GM06990 (cell line): ENCODE data around the gene CELSR2.

Experiments used
- DNase-seq: peaks from one replicate; pipeline ENCODE4 v3.0.0-alpha.2; 2011; ENCODE audit not compliant: insufficient read length; ENCODE audit errors: extremely low read depth
- H3K27me3 ChIP-seq: replicated peaks from 2 replicates; pipeline ENCODE4 v1.6.0; 2011; ENCODE audit warnings: low read length; ENCODE audit not compliant: control insufficient read depth, insufficient read depth
- H3K36me3 ChIP-seq: 2 replicates; pipeline ENCODE4 v1.5.1; 2011; ENCODE audit warnings: low read length; ENCODE audit not compliant: control insufficient read depth, insufficient read depth
- H3K4me3 ChIP-seq: replicated peaks from 2 replicates; pipeline ENCODE4 v1.5.1; 2011; ENCODE audit warnings: low read depth, mild to moderate bottlenecking, control low read depth, low read length
- CTCF ChIP-seq: IDR thresholded peaks from 2 replicates; pipeline ENCODE4 v1.5.1; 2011; ENCODE audit warnings: low read length, control low read depth, mild to moderate bottlenecking, inconsistent platforms; ENCODE audit not compliant: insufficient read depth, poor library complexity, severe bottlenecking

Gene CELSR2

GRCh38 chr1:109251277-109252166 lies 2.2 kb downstream of the CELSR2 start:
- Histone ChIP-seq H3K4me3 (no peak overlapping the region), H3K36me3 (no peaks in the 10 kb centered on the region), H3K27me3 (no peaks in the 10 kb centered on the region; the same call in 1 of the 2 replicates)
- no peak for TF ChIP-seq CTCF
- no peak for DNase-seq

- H3K4me3 ChIP-seq, result no peak overlapping the region
- no peak for DNase-seq
- no peak for TF ChIP-seq CTCF
- H3K36me3 ChIP-seq, result no peaks in the 10 kb centered on the region
- H3K27me3 ChIP-seq, result no peaks in the 10 kb centered on the region; the same call in 1 of the 2 replicates
Observed at GRCh38 chr1:109252167-109252892, 3.0 kb downstream of the CELSR2 start.

- TF ChIP-seq CTCF, result no peak
- DNase-seq, result no peak
- no peaks in the 10 kb centered on the region for H3K36me3 ChIP-seq
- no peaks in the 10 kb centered on the region; the same call in 1 of the 2 replicates for H3K27me3 ChIP-seq
- no peak overlapping the region for H3K4me3 ChIP-seq
Observed at GRCh38 chr1:109252893-109253802, 3.8 kb downstream of the CELSR2 start.

- Histone ChIP-seq H3K36me3 (no peaks in the 10 kb centered on the region), H3K4me3 (no peak overlapping the region), H3K27me3 (no peaks in the 10 kb centered on the region; the same call in 1 of the 2 replicates)
- no peak for TF ChIP-seq CTCF
- DNase-seq, result no peak
Observed at GRCh38 chr1:109253803-109254620, 4.7 kb downstream of the CELSR2 start.
